ENCODE results near the gene SCARB1. TPM values are rescaled to one million over a fixed set of nuclear protein-coding genes. Genes with fewer than 3 reads are reported as not detected.

Gene SCARB1
- total RNA-seq, 1 donor from 2014 or later = 5.2 TPM

- Histone ChIP-seq H3K27me3 (ENCODE audit: control insufficient read depth in 3 of 3, insufficient read depth in 3 of 3, low read length in 3 of 3) (no peaks in the 10 kb centered on the region), H3K4me3 (ENCODE audit: low read length in 3 of 3) (no peak overlapping the region), H3K27ac (ENCODE audit: low read depth, low read length) (no peak overlapping the region), H3K4me1 (ENCODE audit: control insufficient read depth in 3 of 3, insufficient read depth in 3 of 3, low read length in 3 of 3) (peaks cover 11 to 24% (median 19%) of the 10 kb centered on the region in 3 donors), H3K36me3 (ENCODE audit: control insufficient read depth in 3 of 3, insufficient read depth in 3 of 3, low read length in 3 of 3) (peaks cover 0 to 2% (median 0%) of the 10 kb centered on the region in 3 donors), H3K9ac (ENCODE audit: low read depth in 1 of 3, low read length in 3 of 3) (no peak overlapping the region), H3K9me3 (ENCODE audit: control insufficient read depth in 3 of 3, low read length in 3 of 3) (no peaks in the 10 kb centered on the region)
Measured at GRCh38 chr12:124865728-124866127, 2.1 kb upstream of the SCARB1 start.

- no peaks in the 10 kb centered on the region for H3K9me3 ChIP-seq (ENCODE audit: control insufficient read depth in 3 of 3, low read length in 3 of 3)
- peaks cover 11 to 24% (median 19%) of the 10 kb centered on the region in 3 donors for H3K4me1 ChIP-seq (ENCODE audit: control insufficient read depth in 3 of 3, insufficient read depth in 3 of 3, low read length in 3 of 3)
- peaks cover 0 to 2% (median 0%) of the 10 kb centered on the region in 3 donors for H3K36me3 ChIP-seq (ENCODE audit: control insufficient read depth in 3 of 3, insufficient read depth in 3 of 3, low read length in 3 of 3)
- H3K27me3 ChIP-seq (ENCODE audit: control insufficient read depth in 3 of 3, insufficient read depth in 3 of 3, low read length in 3 of 3) = no peaks in the 10 kb centered on the region
- H3K4me3 ChIP-seq (ENCODE audit: low read length in 3 of 3) = peak overlapping the region; percentile 64 to 77 (median 73)
- peak overlapping the region; percentile 59 for H3K27ac ChIP-seq (ENCODE audit: low read depth, low read length)
- peak overlapping the region; percentile 33 to 81 (median 45) for H3K9ac ChIP-seq (ENCODE audit: low read depth in 1 of 3, low read length in 3 of 3)
Measured at GRCh38 chr12:124864326-124864752, 675 bp upstream of the SCARB1 start.

- Histone ChIP-seq H3K36me3 (ENCODE audit: control insufficient read depth in 3 of 3, insufficient read depth in 3 of 3, low read length in 3 of 3) (peaks cover 0 to 4% (median 2%) of the 10 kb centered on the region in 3 donors), H3K27ac (ENCODE audit: low read depth, low read length) (peak overlapping the region; percentile 25), H3K9me3 (ENCODE audit: control insufficient read depth in 3 of 3, low read length in 3 of 3) (no peaks in the 10 kb centered on the region), H3K4me1 (ENCODE audit: control insufficient read depth in 3 of 3, insufficient read depth in 3 of 3, low read length in 3 of 3) (peaks cover 11 to 26% (median 19%) of the 10 kb centered on the region in 3 donors), H3K4me3 (ENCODE audit: low read length in 3 of 3) (peak overlapping the region; percentile 68 to 82 (median 79)), H3K27me3 (ENCODE audit: control insufficient read depth in 3 of 3, insufficient read depth in 3 of 3, low read length in 3 of 3) (no peaks in the 10 kb centered on the region), H3K9ac (ENCODE audit: low read depth in 1 of 3, low read length in 3 of 3) (peak overlapping the region; percentile 82 to 90 (median 86))
Measured at GRCh38 chr12:124862768-124863415, 772 bp downstream of the SCARB1 start.

- Histone ChIP-seq H3K4me3 (ENCODE audit: low read length in 3 of 3) (peak overlapping the region in 1 of 3 donors; percentile 68), H3K36me3 (ENCODE audit: control insufficient read depth in 3 of 3, insufficient read depth in 3 of 3, low read length in 3 of 3) (peaks cover 0 to 6% (median 2%) of the 10 kb centered on the region in 3 donors), H3K9ac (ENCODE audit: low read depth in 1 of 3, low read length in 3 of 3) (no peak overlapping the region), H3K4me1 (ENCODE audit: control insufficient read depth in 3 of 3, insufficient read depth in 3 of 3, low read length in 3 of 3) (peaks cover 11 to 33% (median 19%) of the 10 kb centered on the region in 3 donors), H3K9me3 (ENCODE audit: control insufficient read depth in 3 of 3, low read length in 3 of 3) (no peaks in the 10 kb centered on the region), H3K27me3 (ENCODE audit: control insufficient read depth in 3 of 3, insufficient read depth in 3 of 3, low read length in 3 of 3) (no peaks in the 10 kb centered on the region), H3K27ac (ENCODE audit: low read depth, low read length) (no peak overlapping the region)
Measured at GRCh38 chr12:124861898-124862676, 1.6 kb downstream of the SCARB1 start.

GRCh38 chr12:124861492-124861891 is 2.2 kb downstream of the SCARB1 start:
- Histone ChIP-seq H3K9me3 (ENCODE audit: control insufficient read depth in 3 of 3, low read length in 3 of 3) (no peaks in the 10 kb centered on the region), H3K27me3 (ENCODE audit: control insufficient read depth in 3 of 3, insufficient read depth in 3 of 3, low read length in 3 of 3) (no peaks in the 10 kb centered on the region), H3K27ac (ENCODE audit: low read depth, low read length) (no peak overlapping the region), H3K36me3 (ENCODE audit: control insufficient read depth in 3 of 3, insufficient read depth in 3 of 3, low read length in 3 of 3) (peaks cover 0 to 6% (median 2%) of the 10 kb centered on the region in 3 donors), H3K4me3 (ENCODE audit: low read length in 3 of 3) (no peak overlapping the region), H3K4me1 (ENCODE audit: control insufficient read depth in 3 of 3, insufficient read depth in 3 of 3, low read length in 3 of 3) (peaks cover 16 to 39% (median 24%) of the 10 kb centered on the region in 3 donors), H3K9ac (ENCODE audit: low read depth in 1 of 3, low read length in 3 of 3) (no peak overlapping the region)

- Histone ChIP-seq H3K27me3 (ENCODE audit: control insufficient read depth in 3 of 3, insufficient read depth in 3 of 3, low read length in 3 of 3) (no peaks in the 10 kb centered on the region), H3K36me3 (ENCODE audit: control insufficient read depth in 3 of 3, insufficient read depth in 3 of 3, low read length in 3 of 3) (peaks cover 0 to 6% (median 2%) of the 10 kb centered on the region in 3 donors), H3K4me3 (ENCODE audit: low read length in 3 of 3) (no peak overlapping the region), H3K9ac (ENCODE audit: low read depth in 1 of 3, low read length in 3 of 3) (no peak overlapping the region), H3K27ac (ENCODE audit: low read depth, low read length) (no peak overlapping the region), H3K4me1 (ENCODE audit: control insufficient read depth in 3 of 3, insufficient read depth in 3 of 3, low read length in 3 of 3) (peaks cover 33 to 59% (median 40%) of the 10 kb centered on the region in 3 donors), H3K9me3 (ENCODE audit: control insufficient read depth in 3 of 3, low read length in 3 of 3) (no peaks in the 10 kb centered on the region)
Measured at GRCh38 chr12:124857921-124858461, 5.7 kb downstream of the SCARB1 start.

GRCh38 chr12:124856842-124857178 is 6.9 kb downstream of the SCARB1 start:
- Histone ChIP-seq H3K4me1 (ENCODE audit: control insufficient read depth in 3 of 3, insufficient read depth in 3 of 3, low read length in 3 of 3) (peaks cover 28 to 53% (median 37%) of the 10 kb centered on the region in 3 donors), H3K9ac (ENCODE audit: low read depth in 1 of 3, low read length in 3 of 3) (peak overlapping the region in 2 of 3 donors; percentile 28 to 79), H3K9me3 (ENCODE audit: control insufficient read depth in 3 of 3, low read length in 3 of 3) (no peaks in the 10 kb centered on the region), H3K27me3 (ENCODE audit: control insufficient read depth in 3 of 3, insufficient read depth in 3 of 3, low read length in 3 of 3) (no peaks in the 10 kb centered on the region), H3K36me3 (ENCODE audit: control insufficient read depth in 3 of 3, insufficient read depth in 3 of 3, low read length in 3 of 3) (peaks cover 0 to 6% (median 0%) of the 10 kb centered on the region in 3 donors), H3K27ac (ENCODE audit: low read depth, low read length) (peak overlapping the region; percentile 67), H3K4me3 (ENCODE audit: low read length in 3 of 3) (peak overlapping the region in 1 of 3 donors; percentile 57)

GRCh38 chr12:124856132-124856841 is 7.4 kb downstream of the SCARB1 start:
- H3K27me3 ChIP-seq (ENCODE audit: control insufficient read depth in 3 of 3, insufficient read depth in 3 of 3, low read length in 3 of 3) = no peaks in the 10 kb centered on the region
- H3K4me1 ChIP-seq (ENCODE audit: control insufficient read depth in 3 of 3, insufficient read depth in 3 of 3, low read length in 3 of 3) = peaks cover 28 to 50% (median 34%) of the 10 kb centered on the region in 3 donors
- peak overlapping the region; percentile 67 for H3K27ac ChIP-seq (ENCODE audit: low read depth, low read length)
- peak overlapping the region; percentile 45 to 64 (median 57) for H3K4me3 ChIP-seq (ENCODE audit: low read length in 3 of 3)
- H3K9me3 ChIP-seq (ENCODE audit: control insufficient read depth in 3 of 3, low read length in 3 of 3) = no peaks in the 10 kb centered on the region
- peaks cover 0 to 6% (median 0%) of the 10 kb centered on the region in 3 donors for H3K36me3 ChIP-seq (ENCODE audit: control insufficient read depth in 3 of 3, insufficient read depth in 3 of 3, low read length in 3 of 3)
- H3K9ac ChIP-seq (ENCODE audit: low read depth in 1 of 3, low read length in 3 of 3) = peak overlapping the region; percentile 28 to 79 (median 72)

GRCh38 chr12:124855275-124855957 is 8.2 kb downstream of the SCARB1 start:
- no peaks in the 10 kb centered on the region for H3K27me3 ChIP-seq (ENCODE audit: control insufficient read depth in 3 of 3, insufficient read depth in 3 of 3, low read length in 3 of 3)
- no peaks in the 10 kb centered on the region for H3K9me3 ChIP-seq (ENCODE audit: control insufficient read depth in 3 of 3, low read length in 3 of 3)
- peak overlapping the region; percentile 67 for H3K27ac ChIP-seq (ENCODE audit: low read depth, low read length)
- H3K36me3 ChIP-seq (ENCODE audit: control insufficient read depth in 3 of 3, insufficient read depth in 3 of 3, low read length in 3 of 3) = peaks cover 0 to 6% (median 0%) of the 10 kb centered on the region in 3 donors
- H3K9ac ChIP-seq (ENCODE audit: low read depth in 1 of 3, low read length in 3 of 3) = peak overlapping the region in 2 of 3 donors; percentile 19 to 79
- peaks cover 28 to 50% (median 34%) of the 10 kb centered on the region in 3 donors for H3K4me1 ChIP-seq (ENCODE audit: control insufficient read depth in 3 of 3, insufficient read depth in 3 of 3, low read length in 3 of 3)
- peak overlapping the region in 2 of 3 donors; percentile 57 to 64 for H3K4me3 ChIP-seq (ENCODE audit: low read length in 3 of 3)
